Liver (tissue), 9 donors: Measurements from ENCODE around the gene DSCAML1. TPM values are rescaled to one million over a fixed set of nuclear protein-coding genes. Genes with fewer than 3 reads are reported as not detected.

ENCODE experiments used
- DNase-seq: peaks from one replicate; pipeline ENCODE4 v3.0.0-alpha.2; 2017; ENCODE audit warnings: low spot score
- H3K27ac ChIP-seq, 2 donors: one replicate each; pipeline ENCODE4 v1.7.0; 2013; ENCODE audit warnings: inconsistent platforms in 2 of 2, low read length in 2 of 2, control low read depth in 1 of 2, low read depth in 1 of 2, mild to moderate bottlenecking in 1 of 2
- H3K27me3 ChIP-seq, 4 donors: one replicate each; pipeline versions ENCODE4 v1.6.1 to v1.7.0; 2013; ENCODE audit warnings: low read length in 3 of 4, inconsistent platforms in 1 of 4, mild to moderate bottlenecking in 1 of 4, moderate library complexity in 1 of 4; ENCODE audit not compliant: control insufficient read depth in 4 of 4, insufficient read depth in 4 of 4
- H3K36me3 ChIP-seq, 4 donors: one replicate each; pipeline versions ENCODE4 v1.6.1 to v1.7.0; 2013; ENCODE audit warnings: low read length in 3 of 4, mild to moderate bottlenecking in 3 of 4, low read depth in 1 of 4, moderate library complexity in 1 of 4; ENCODE audit not compliant: control insufficient read depth in 4 of 4, insufficient read depth in 3 of 4
- H3K4me1 ChIP-seq, 4 donors: one replicate each; pipeline versions ENCODE4 v1.6.1 to v1.7.0; 2013; ENCODE audit warnings: low read length in 3 of 4, mild to moderate bottlenecking in 3 of 4, moderate library complexity in 1 of 4; ENCODE audit not compliant: control insufficient read depth in 4 of 4, insufficient read depth in 4 of 4
- H3K4me3 ChIP-seq, 3 donors: one replicate each; pipeline versions ENCODE4 v1.6.1 to v1.7.0; 2013; ENCODE audit warnings: low read length in 3 of 3, control low read depth in 1 of 3, low read depth in 1 of 3, mild to moderate bottlenecking in 1 of 3
- H3K9ac ChIP-seq, 2 donors: one replicate each; pipeline ENCODE4 v1.7.0; 2013; ENCODE audit warnings: low read length in 2 of 2, mild to moderate bottlenecking in 2 of 2, moderate library complexity in 2 of 2, control low read depth in 1 of 2, low read depth in 1 of 2
- H3K9me3 ChIP-seq, 4 donors: one replicate each; pipeline versions ENCODE4 v1.6.1 to v1.7.0; 2013; ENCODE audit warnings: low read length in 3 of 4; ENCODE audit not compliant: control insufficient read depth in 4 of 4
- EGR1 ChIP-seq, 2 donors: IDR thresholded peaks; 2 replicates each; pipeline ENCODE4 v1.6.1; 2016 to 2018; ENCODE audit warnings: antibody characterized with exemption in 2 of 2, low read depth in 2 of 2
- FOXA1 ChIP-seq: IDR thresholded peaks from 2 replicates; pipeline ENCODE4 v1.6.1; 2016; ENCODE audit warnings: antibody characterized with exemption
- FOXA2 ChIP-seq: IDR thresholded peaks from 2 replicates; pipeline ENCODE4 v1.6.1; 2016; ENCODE audit warnings: antibody characterized with exemption
- GABPA ChIP-seq, 2 donors: IDR thresholded peaks in 1 of 2; conservative IDR thresholded peaks in 1 of 2; 2 replicates each; pipeline ENCODE4 v1.6.1; 2016; ENCODE audit warnings: antibody characterized with exemption in 2 of 2, mild to moderate bottlenecking in 1 of 2, moderate library complexity in 1 of 2
- HNF4G ChIP-seq: IDR thresholded peaks from 2 replicates; pipeline ENCODE4 v1.6.1; 2016; ENCODE audit warnings: antibody characterized with exemption
- JUND ChIP-seq, 2 donors: IDR thresholded peaks; 2 replicates each; pipeline ENCODE4 v1.6.1; 2016; ENCODE audit warnings: antibody characterized with exemption in 2 of 2
- NR2F2 ChIP-seq: IDR thresholded peaks from 2 replicates; pipeline ENCODE4 v1.6.1; 2016; ENCODE audit warnings: antibody characterized with exemption
- RXRA ChIP-seq, 2 donors: IDR thresholded peaks; 2 replicates each; pipeline ENCODE4 v1.6.1; 2017 to 2018; ENCODE audit warnings: antibody characterized with exemption in 2 of 2, mild to moderate bottlenecking in 1 of 2
- SP1 ChIP-seq: IDR thresholded peaks from 2 replicates; pipeline ENCODE4 v1.6.1; 2018; ENCODE audit warnings: antibody characterized with exemption, mild to moderate bottlenecking
- TAF1 ChIP-seq: conservative IDR thresholded peaks from 2 replicates; pipeline ENCODE4 v1.6.1; 2016; ENCODE audit warnings: antibody characterized with exemption, mild to moderate bottlenecking
- YY1 ChIP-seq: IDR thresholded peaks from 2 replicates; pipeline ENCODE4 v1.6.1; 2016; ENCODE audit warnings: antibody characterized with exemption, mild to moderate bottlenecking
- WGBS: extraction: QIAGEN DNeasy Blood & Tissue Kit; methylation state at CpG from one replicate; pipeline ENCODE4 v1.1.7; 2013; 5-methylcytosine and 5-hydroxymethylcytosine counted together
- polyA plus RNA-seq, 2 donors: library from polyadenylated mRNA; stranded (reverse) in 1 of 2; unstranded in 1 of 2; fragments of 200-250 nt in 1 of 2; fragments of >200 nt in 1 of 2; fragmentation: Nextera tagmentation in 1 of 2; extraction: Ambion mirVana in 1 of 2; gene quantifications; one replicate each; pipeline versions ENCODE4 v1.2.1 to v1.2.3, GENCODE V29; 2013 to 2015
- total RNA-seq, 2 donors: library from RNA; depleted of rRNA; stranded (reverse); fragments of >200 nt; gene quantifications; one replicate each; pipeline ENCODE4 v1.2.3, GENCODE V29; 2014
- TF ChIP-seq, protein P1 (sequence below): IDR thresholded peaks from 2 replicates; pipeline ENCODE4 v1.6.1; 2016; ENCODE audit warnings: antibody characterized with exemption
- TF ChIP-seq, protein P2 (sequence below): IDR thresholded peaks from 2 replicates; pipeline ENCODE4 v1.6.1; 2016; ENCODE audit warnings: antibody characterized with exemption
- TF ChIP-seq, protein P3 (sequence below): fragments of 150-350 bp; IDR thresholded peaks from 2 replicates; pipeline ENCODE4 v1.5.1; 2017; ENCODE audit warnings: improper control_type of control experiment, low read depth, low read length; ENCODE audit not compliant: missing input control
- TF ChIP-seq, protein P4 (sequence below): IDR thresholded peaks from 2 replicates; pipeline ENCODE4 v1.6.1; 2016; ENCODE audit warnings: antibody characterized with exemption
- TF ChIP-seq, protein P5 (sequence below): IDR thresholded peaks from 2 replicates; pipeline ENCODE4 v1.6.1; 2016; ENCODE audit warnings: antibody characterized with exemption, mild to moderate bottlenecking
- donor health status: healthy.
- donor health status: healthy.
- donor health status: healthy.
- donor health status: healthy.
- donor health status: healthy.

Gene DSCAML1
- total and polyA plus RNA-seq, 4 donors, result 0.07 to 0.42 (median 0.20) TPM

DNA sequence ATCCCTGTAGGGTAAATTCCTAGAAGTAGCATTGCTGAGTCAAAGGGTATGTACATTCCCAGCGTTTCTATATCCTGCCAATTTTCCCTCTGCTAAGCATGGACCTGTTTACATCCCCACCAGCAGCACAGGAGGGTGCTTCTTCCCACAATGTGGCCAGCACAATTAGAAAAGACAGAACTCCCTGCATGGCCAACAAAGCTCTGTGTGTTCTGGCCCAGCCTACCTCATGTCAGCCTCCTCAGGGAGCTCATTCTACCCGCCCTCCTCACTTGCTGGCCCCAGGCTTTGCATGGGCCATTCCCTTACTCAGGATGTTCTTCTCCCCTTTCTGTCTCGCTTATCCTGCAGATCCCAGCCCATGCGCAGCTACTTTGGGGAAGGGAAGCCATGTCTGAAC lies 186.1 kb downstream of the DSCAML1 start:
- Histone ChIP-seq H3K9me3 (no peaks in the 10 kb centered on the region), H3K27ac (no peak overlapping the region), H3K9ac (no peak overlapping the region), H3K4me3 (no peak overlapping the region), H3K27me3 (peaks cover 0 to 4% (median 0%) of the 10 kb centered on the region in 4 donors), H3K36me3 (no peaks in the 10 kb centered on the region), H3K4me1 (no peaks in the 10 kb centered on the region)
- no peak for TF ChIP-seq JUND (IDR thresholded peaks at IDR 0.05)
- TF ChIP-seq YY1, result no peak
- no peak for TF ChIP-seq TAF1
- TF ChIP-seq GABPA (IDR thresholded peaks at IDR 0.05 in 1 of 2, conservative IDR thresholded peaks at IDR 0.05 in 1 of 2), result no peak
- TF ChIP-seq RXRA (IDR thresholded peaks at IDR 0.05), result no peak
- TF ChIP-seq, protein P1, sequence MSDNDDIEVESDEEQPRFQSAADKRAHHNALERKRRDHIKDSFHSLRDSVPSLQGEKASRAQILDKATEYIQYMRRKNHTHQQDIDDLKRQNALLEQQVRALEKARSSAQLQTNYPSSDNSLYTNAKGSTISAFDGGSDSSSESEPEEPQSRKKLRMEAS, result no peak
- no peak for TF ChIP-seq NR2F2
- TF ChIP-seq HNF4G, result no peak
- TF ChIP-seq EGR1 (IDR thresholded peaks at IDR 0.05; ENCODE audit: low read depth in 2 of 2), result no peak
- TF ChIP-seq, protein P2, sequence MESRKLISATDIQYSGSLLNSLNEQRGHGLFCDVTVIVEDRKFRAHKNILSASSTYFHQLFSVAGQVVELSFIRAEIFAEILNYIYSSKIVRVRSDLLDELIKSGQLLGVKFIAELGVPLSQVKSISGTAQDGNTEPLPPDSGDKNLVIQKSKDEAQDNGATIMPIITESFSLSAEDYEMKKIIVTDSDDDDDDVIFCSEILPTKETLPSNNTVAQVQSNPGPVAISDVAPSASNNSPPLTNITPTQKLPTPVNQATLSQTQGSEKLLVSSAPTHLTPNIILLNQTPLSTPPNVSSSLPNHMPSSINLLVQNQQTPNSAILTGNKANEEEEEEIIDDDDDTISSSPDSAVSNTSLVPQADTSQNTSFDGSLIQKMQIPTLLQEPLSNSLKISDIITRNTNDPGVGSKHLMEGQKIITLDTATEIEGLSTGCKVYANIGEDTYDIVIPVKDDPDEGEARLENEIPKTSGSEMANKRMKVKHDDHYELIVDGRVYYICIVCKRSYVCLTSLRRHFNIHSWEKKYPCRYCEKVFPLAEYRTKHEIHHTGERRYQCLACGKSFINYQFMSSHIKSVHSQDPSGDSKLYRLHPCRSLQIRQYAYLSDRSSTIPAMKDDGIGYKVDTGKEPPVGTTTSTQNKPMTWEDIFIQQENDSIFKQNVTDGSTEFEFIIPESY, result no peak
- TF ChIP-seq FOXA2, result no peak
- TF ChIP-seq, protein P3, sequence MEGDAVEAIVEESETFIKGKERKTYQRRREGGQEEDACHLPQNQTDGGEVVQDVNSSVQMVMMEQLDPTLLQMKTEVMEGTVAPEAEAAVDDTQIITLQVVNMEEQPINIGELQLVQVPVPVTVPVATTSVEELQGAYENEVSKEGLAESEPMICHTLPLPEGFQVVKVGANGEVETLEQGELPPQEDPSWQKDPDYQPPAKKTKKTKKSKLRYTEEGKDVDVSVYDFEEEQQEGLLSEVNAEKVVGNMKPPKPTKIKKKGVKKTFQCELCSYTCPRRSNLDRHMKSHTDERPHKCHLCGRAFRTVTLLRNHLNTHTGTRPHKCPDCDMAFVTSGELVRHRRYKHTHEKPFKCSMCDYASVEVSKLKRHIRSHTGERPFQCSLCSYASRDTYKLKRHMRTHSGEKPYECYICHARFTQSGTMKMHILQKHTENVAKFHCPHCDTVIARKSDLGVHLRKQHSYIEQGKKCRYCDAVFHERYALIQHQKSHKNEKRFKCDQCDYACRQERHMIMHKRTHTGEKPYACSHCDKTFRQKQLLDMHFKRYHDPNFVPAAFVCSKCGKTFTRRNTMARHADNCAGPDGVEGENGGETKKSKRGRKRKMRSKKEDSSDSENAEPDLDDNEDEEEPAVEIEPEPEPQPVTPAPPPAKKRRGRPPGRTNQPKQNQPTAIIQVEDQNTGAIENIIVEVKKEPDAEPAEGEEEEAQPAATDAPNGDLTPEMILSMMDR, result no peak
- no peak for TF ChIP-seq SP1
- TF ChIP-seq, protein P4, sequence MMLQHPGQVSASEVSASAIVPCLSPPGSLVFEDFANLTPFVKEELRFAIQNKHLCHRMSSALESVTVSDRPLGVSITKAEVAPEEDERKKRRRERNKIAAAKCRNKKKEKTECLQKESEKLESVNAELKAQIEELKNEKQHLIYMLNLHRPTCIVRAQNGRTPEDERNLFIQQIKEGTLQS, result no peak
- 81% methylated on average over 4 of the region's 4 CpGs for WGBS
- DNase-seq, result no peak

DNA sequence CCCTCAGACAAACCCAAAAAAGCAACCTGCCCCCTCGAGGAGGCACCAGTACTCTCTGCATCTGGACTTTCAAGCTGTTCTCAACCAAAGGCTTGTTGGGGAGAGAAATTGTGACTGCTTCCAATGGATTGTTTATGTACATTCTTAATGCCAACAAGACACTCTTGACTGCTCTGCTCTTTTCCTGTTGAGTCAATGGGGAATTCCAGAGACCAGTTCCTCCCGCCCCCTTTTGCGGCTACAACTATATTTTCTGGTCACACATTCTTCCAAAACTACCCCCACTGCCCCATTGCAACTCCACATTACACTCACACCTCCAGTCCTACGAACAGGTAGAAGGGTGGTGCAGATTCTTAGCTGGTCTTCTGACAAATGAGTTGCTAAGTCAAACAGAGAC lies 187.0 kb downstream of the DSCAML1 start:
- 75% methylated on average over 4 of the region's 4 CpGs for WGBS
- TF ChIP-seq FOXA2 (no peak), FOXA1 (no peak), EGR1 (IDR thresholded peaks at IDR 0.05; ENCODE audit: low read depth in 2 of 2) (no peak), GABPA (IDR thresholded peaks at IDR 0.05 in 1 of 2, conservative IDR thresholded peaks at IDR 0.05 in 1 of 2) (no peak)
- TF ChIP-seq, protein P5, sequence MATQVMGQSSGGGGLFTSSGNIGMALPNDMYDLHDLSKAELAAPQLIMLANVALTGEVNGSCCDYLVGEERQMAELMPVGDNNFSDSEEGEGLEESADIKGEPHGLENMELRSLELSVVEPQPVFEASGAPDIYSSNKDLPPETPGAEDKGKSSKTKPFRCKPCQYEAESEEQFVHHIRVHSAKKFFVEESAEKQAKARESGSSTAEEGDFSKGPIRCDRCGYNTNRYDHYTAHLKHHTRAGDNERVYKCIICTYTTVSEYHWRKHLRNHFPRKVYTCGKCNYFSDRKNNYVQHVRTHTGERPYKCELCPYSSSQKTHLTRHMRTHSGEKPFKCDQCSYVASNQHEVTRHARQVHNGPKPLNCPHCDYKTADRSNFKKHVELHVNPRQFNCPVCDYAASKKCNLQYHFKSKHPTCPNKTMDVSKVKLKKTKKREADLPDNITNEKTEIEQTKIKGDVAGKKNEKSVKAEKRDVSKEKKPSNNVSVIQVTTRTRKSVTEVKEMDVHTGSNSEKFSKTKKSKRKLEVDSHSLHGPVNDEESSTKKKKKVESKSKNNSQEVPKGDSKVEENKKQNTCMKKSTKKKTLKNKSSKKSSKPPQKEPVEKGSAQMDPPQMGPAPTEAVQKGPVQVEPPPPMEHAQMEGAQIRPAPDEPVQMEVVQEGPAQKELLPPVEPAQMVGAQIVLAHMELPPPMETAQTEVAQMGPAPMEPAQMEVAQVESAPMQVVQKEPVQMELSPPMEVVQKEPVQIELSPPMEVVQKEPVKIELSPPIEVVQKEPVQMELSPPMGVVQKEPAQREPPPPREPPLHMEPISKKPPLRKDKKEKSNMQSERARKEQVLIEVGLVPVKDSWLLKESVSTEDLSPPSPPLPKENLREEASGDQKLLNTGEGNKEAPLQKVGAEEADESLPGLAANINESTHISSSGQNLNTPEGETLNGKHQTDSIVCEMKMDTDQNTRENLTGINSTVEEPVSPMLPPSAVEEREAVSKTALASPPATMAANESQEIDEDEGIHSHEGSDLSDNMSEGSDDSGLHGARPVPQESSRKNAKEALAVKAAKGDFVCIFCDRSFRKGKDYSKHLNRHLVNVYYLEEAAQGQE, result no peak
- TF ChIP-seq, protein P3, result no peak
- Histone ChIP-seq H3K4me3 (no peak overlapping the region), H3K27ac (no peak overlapping the region), H3K36me3 (no peaks in the 10 kb centered on the region), H3K9me3 (no peaks in the 10 kb centered on the region), H3K4me1 (no peaks in the 10 kb centered on the region), H3K27me3 (peaks cover 0 to 4% (median 0%) of the 10 kb centered on the region in 4 donors), H3K9ac (no peak overlapping the region)
- no peak for DNase-seq
